GM20431 (cell line): Measurements from ENCODE around the gene PEAR1.

Source experiments
- in situ Hi-C: fragments of 300-500 bp; cut with MseI, MboI; formaldehyde crosslinking; loops from one replicate; pipeline ENCODE4 v1.15.0; 2020; ENCODE audit warnings: low sequenced_read_pairs; ENCODE audit not compliant: unreplicated experiment

The PEAR1 gene

DNA sequence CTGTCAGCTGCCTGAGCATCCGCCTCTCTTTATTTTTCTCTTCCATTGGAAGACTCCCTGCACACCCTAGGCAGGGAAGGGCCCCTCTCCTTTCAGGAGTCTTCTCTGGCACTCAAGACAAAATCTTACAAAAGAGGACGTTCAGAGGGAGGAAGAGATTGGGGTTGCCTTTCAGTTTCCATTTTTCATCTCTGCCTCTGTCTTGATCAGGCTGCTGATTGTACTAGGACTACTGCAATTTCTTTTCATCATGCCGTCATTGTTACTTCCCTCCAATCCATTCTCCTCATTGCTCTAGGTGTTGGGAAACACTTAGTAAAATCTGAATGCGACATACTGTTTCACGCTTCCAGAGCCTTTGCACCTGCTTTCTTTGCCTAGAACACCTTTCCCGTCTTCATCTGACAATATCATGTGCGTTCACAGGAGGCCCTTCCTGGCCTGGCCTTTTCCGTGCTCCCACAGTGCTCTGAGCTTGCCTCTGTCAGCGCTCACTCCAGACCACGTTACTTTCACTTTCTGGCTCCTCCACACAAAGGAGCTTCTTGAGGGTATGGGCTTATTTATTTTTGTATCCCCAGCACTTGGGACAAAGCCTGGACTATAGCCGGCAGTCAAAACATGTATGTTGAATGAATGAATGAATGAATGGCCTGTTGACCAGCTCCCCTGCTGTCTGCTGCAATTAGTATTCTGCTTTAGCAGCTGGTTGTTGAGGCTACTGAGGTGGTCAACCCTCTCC is 37.9 kb downstream of the PEAR1 start:
- in situ Hi-C loops: no loop called here

DNA sequence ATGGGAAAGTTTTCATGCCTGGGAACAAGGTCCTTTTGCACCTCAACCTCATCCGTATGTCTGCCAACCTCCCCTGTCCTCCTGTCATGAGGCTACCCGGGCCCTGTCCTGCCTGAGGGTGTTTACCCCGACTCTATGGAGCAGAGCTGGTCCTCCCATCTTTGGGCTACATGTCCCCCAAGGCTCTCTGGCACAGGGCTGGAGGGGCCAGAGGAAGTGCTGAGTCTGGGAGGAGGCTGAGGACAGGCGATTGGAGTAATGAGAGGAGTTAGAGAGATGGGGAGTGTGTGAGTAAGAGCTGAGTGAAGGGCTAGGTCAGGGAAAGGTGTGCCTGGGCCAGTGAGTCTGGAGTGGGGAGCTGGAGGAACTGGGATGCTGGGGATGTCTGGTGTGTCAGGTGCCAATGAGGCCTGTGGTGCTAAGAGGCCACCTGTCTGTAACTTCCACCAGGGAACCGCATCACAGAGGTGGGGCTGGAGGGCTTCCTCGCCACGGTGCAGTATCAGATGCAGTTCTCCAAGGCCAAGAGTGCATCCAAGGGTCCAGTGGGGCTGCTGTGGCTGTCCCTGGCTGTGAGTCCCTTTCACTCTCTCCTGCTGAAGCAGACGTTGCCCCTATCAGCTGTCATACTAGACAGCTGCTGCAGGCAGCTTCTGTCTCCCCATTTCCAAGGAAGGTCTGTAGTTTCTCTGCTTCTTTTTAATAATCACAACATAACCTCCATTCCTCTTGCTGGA is 38.6 kb downstream of the PEAR1 start:
- in situ Hi-C loops: no loop called here

DNA sequence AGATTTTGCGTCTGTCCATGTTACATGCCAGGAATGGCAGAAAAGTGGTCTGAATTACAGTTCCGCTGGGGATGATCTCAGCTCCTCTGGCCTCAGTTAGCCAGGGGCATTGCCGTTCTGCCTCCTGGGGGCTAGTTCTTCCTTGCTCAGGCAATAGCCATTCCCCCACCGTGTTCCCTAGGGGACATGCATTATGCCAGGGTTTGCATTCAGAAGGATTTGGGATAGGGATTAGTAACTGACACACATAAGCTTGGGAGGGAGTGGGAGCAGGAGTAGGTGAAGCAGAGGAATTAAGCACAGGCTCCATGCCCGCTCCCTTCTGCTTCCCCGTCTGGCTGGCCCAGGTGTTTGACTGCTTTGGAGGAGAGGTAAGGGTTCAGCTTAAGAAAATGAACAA is 39.6 kb downstream of the PEAR1 start:
- in situ Hi-C loops: no loop called here

DNA sequence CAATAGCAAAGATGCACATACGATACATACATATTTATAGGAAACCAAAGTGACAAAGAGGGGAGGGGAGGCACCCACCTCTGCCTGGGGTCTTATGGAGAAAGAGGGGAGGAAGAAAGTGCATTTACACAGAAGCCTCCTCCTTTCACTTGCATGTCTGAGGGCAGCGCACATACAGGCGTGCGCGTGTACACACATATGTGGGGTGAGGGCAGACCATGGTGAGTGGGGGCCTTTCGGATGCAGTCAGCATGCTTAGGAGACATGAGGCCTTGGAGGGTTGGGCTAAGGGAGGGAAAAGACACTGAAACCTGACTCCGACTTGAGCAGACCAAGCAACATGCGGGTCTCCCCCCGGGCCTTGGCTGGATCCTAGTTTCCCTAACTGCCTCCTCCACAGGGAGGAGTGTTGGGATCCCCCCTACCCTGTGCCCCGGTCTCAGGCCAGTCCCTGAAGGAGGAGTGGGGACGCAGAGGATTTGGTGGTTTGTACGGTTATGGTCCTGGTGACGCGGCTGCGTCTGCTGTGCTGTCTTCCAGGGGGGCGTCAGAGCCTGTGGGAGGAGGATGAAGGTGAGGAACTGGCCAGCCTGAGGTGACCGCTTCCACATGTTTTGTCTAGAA is 42.1 kb downstream of the PEAR1 start:
- in situ Hi-C loops: no loop called here

DNA sequence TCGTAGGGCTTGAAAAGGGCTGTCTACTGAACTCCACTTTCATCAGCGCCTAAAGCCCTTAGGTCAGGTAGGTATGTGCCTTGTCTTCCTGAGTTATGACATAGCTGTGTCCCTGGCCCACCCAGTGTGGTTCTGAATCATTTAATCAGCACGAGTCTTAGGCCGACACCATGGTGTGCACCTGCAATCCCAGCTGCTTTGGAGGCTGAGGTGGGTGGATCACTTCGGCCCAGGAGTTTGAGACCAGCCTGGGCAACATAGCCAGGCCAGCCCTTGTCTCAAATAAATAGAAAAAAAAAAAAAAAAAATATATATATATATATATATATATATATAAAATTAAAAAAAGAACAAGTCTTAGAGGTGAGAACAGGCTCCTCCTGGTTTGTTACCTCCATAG is 42.7 kb downstream of the PEAR1 start:
- in situ Hi-C loops: no loop called here

DNA sequence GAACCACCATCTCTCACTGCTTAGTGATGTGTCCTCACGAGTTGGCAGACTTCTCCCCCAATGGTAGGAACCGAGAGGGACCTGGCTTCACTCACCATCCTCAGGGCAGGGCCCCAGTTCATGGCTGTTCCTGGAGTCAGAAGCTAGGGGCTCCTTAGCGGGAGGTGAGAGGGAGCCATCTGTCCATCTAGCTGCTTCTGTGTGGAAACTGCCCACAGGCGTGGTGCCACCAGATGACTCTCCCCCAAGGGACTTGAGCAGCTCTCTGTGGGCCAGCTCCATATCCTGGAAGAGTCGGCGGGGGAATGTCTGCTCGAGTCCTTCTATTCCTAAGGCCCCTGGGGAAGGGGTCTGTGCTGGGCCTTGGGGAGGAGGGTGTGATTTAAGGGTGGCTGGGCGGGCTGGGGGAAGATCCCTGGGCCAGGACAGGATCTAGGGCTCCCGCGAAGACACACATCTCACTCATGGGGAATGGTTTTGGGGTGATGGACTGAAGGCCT is 43.3 kb downstream of the PEAR1 start:
- in situ Hi-C loops: no loop called here

DNA sequence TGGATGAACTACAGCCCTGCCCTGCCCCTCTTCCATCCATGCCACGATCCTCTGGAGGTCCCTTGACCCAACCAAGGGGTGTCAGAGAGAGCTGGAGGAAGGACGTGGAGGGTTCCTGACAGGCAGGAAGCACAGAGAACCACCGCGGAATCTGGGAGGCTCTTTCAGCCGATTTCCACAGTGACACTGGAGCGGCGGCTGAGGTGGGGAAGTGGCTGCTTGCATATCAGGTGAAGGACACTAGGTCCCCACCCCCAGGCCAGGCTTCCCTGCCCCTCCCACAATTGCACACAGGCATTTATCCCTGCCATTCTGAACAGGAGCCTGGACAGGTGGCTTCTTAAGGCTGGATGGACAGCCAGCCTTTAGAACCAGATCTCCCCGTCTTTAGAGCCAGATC is 44.4 kb downstream of the PEAR1 start:
- in situ Hi-C loops: no loop called here

DNA sequence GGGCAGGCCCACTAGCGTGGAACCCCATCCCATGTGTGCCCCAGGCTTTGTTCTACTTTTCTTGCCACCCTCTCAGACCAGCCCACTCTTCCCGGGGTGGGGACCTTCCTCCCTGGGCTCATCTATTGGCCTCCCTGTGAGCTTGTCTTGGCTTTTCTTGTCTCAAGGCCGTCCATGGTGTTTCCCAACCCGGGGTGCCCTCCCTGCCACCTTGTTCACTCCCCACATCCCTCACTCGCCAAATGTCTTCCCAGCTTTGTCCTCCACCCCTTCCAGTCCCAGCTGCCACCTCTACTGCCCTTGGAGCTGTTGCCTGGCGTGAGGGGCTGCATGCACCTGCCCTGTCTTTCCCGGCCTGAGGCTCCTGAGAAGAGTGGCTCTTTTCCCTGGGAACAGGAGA is 45.3 kb downstream of the PEAR1 start:
- in situ Hi-C loops: no loop called here

DNA sequence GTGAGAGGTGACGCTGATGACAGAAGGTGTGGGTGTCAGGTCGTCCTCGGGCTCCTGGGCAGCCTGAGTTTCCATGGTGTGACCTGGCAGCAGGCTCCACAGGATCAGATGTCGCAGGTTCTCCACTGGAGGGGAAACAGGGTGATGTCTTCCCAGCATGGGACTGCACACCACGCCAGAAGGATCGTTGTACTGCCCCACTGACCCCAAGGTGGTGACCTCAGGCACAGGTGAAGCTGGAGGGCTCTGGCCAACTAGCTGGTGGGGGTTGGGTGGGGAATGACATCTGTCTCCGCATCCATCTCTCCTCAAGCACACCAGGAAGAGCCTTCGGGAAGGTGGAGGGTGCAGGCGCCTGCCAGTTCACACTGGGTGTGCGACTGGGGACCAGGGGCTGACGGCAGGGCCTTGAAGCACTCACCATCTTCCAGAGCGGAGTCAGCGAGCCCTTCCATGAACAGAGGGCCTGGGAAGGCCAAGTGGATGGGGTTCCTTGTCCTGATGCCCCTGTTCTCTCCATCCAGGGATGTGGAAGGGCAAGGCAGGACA is 46.3 kb downstream of the PEAR1 start:
- in situ Hi-C loops: no loop called here

DNA sequence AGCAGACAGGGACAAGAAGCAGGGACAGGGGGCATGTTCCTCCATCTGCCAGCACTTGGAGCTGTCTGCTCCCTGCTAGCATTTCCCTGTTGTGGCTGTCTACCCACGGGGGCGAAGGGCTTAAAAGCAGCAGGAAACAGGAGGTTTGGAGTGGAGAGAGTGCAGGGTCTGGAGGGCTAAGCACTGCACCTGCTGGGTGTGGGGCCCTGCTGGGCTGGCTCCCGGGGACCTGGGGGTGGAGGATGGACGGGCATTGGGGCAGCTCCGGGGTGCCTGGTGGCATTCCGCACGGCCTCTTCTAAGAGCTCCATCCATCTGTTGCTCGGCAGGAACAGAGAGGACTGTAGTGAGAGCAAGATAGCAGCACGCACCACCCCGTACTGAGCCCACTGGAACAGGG is 48.2 kb downstream of the PEAR1 start:
- in situ Hi-C loops: no loop called here

DNA sequence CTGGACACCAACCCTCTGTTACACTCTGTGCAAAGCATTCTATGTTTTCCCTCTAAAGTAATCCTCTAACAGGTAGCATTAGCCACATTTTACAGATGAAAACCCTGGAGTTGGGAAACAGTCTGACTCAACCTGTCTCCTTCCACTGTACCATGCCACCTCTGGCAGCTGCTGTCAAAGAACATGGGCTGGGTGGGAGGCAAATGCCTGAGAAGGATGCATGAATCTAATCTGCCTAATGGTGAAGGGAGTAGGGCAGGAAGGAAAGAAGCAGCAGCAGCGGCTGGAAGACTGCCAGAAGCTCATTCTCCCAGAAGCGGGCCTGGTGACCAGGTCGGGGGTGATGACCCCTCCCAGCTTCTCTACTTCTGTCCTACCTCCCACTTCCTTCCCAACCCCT is 48.7 kb downstream of the PEAR1 start:
- in situ Hi-C loops: no loop called here

DNA sequence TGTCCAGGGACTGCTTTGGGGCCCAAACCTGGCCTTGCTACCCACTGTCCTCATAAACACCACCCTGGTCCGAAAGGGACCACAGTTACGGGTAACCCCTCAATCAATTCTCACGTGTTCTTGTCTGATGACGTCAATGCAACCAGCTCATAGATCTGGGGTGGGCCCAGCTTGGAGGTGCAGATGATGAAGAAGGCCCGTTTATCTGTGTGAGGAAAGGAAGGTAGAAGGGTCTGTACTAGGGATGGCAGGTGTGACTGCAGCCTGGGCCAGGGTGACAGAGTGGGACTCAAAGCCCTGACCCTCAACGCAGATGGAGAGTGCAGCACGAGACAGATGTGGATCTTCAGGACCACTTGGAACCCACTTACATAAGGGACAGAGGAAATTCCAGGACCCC is 49.1 kb downstream of the PEAR1 start:
- in situ Hi-C loops: no loop called here

DNA sequence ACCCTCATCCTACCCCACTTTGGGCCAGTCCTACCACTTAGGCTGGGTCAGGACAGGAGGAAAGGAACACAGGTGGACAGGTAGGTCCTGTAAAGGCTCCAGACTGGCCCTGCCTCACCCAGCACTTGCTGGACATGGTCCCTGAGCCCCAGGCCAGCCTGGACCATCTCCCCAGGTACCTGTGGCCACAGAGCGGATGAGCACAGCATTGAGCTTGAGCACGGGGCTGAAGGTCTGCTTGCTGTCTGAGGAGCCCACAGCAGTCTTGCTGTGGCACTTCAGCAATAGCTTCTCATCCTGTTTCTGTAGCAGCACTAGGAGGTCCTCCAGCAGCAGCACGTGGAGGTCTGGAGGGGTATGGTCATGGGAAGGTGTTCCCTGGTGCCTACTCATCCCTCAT is 50.2 kb downstream of the PEAR1 start:
- in situ Hi-C loops: no loop called here

DNA sequence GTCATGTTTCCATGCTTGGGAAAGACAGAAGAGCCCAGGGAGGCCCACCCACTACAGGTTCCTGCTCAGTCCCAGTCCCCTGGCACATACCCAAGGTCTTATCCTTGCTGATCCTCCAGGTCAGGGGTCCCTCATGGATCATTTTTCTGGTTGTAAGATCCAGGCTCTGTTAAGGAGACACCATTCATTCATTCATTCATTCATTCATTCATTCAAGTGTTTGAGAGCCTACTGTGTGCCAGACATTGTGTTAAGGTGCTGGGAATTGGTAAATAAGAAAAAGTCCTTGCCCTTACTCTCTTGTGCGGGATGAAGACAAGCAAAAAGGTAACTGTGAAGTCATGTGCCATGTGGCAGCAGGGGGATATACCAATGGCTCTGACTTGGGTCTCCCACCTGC is 50.8 kb downstream of the PEAR1 start:
- in situ Hi-C loops: no loop called here

DNA sequence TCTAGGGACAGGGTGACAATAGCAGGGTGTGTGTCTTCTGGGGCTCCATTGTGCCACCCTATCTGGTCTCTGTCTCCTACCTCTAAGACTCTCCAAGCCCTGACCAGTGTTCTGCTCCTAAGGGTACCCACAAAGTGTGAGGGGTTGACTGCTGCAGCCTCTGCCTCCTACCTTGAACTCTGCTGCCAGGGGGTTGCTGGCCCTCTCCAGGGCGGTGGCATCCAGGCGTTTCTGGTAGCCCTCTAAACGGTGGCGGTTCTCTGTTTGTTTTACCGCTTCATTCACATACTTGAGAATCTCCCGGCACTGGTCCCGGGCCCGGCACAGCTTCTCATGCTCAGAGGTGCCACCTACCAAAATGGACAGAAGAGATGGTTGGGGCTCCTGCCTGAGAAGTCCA is 51.3 kb downstream of the PEAR1 start:
- in situ Hi-C loops: no loop called here

DNA sequence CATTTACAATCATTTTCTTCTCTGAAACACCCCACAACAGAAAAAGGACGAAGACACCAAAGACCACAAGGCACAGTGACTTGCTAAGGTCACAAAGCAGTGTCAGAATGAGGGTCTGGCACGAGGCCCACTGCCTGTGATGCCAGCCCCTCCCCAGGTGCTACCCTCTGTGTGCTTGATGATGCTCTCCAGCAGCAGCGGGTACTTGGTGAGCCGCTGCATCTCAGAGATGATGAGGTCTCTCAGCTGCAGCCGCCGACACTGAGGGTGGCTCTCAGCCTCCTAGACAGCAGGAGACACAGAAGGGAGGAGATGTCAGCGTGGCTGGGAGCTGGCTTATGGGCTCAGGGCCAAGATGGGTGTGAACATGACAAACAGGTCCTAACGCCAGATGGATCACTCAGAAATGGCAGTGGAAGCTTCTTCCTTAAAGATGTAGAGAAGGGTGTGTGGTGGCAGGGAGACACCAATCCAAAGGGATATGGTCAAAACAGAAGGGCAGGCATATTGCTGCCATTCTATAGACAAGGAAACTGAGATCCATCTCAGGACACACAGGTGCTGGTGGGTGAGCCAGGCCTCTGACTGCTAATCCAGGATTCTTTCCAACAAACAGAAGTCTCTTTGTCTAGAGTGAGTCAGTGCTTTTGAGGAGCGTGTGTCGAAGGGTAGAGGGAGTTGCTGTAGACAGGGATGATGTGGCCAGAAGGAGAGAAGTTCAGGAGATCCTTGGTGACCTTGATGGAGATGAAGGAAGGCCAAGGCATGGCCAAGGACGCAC is 52.6 kb downstream of the PEAR1 start:
- in situ Hi-C loops: no loop called here

DNA sequence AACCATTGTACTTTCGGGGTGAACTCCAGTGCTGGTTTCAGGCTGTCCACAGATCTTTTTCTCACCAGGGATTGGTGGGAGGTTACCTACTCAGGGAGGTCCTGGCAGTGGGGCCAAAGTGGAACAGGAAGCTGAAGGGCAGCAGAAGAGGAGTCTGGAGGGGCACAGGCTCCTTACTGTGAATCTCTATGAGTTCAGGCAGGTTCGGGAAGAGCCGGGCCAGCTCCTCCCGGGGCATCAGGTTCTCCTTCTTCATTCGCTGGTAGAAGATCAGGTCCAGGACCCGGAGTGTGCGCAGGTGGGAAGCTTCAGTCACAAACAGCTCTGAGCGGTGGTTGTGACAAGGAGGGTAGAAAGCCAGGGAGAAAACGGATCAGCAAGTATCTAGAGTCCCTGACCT is 53.6 kb downstream of the PEAR1 start:
- in situ Hi-C loops: no loop called here

DNA sequence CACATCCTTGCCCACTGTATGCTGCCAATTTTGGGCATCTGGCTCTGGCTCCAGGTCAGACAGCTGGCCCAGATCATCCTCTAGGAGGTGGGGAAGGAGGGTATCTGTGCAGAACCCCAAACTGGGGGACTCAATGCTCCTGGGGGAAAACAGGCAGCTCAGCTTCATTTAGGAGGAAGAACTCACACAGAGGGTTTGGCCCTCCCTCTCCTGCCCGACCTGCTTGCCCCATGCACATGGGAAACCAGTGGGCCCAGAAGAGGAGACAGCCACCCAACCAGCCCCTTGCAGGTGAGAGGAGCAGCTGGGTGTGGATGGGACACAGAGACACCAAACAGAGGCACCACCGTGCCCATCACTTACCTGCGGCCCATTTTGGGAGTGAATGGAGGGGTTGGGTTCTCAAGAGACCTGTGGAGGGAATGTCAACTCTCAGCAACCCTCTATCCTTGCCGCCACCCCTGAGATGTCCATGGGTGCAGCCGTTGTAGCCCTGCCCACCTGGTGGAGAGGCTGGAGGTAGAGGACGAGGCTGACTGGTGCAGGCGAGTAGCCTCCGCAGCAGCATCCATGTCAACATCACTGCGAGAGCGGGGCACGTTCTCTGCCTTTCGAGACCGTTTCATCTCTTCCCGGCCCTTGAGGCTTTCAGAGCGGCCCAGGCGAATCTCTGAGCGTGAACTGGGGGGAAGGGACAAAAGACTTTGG is 54.5 kb downstream of the PEAR1 start:
- in situ Hi-C loops: no loop called here

DNA sequence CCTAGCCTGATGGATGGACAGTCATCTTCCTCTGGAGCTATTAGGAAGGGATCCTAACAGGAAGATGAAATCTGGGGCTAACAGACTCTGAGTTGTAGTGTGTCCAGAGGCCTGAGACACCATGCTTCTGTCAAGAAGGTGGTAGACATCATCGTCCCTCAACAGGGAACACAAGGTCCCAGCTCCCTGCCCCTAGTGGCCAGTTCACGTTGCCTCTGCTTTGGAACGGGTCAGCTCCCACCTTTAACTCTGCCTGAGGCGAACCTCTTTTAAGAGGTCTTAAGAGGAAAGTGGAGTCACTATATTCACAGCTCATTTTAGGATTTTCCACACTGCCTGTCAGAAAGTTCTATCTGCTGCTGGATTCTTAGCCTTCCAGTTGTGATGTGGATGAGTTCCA is 55.2 kb downstream of the PEAR1 start:
- in situ Hi-C loops: no loop called here

DNA sequence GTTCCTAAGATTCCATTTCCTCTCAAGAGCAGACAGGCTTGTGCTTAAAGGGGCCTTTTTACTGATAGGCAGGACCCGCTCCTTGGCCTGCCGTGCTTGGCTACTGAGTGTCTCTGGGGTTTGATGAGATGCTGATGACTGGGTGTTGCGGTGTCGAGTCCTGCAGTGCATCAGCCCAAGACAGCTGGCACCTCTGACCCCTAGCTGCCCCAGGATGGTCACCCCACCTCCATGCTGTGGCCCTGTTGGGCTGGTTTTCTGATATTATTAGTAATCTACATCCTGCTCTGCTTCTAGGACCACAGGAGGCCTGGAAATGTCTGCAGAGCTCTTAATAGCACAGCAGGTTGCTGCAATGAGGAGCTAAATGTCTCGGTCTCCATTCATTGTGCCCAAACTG is 55.6 kb downstream of the PEAR1 start:
- in situ Hi-C loops: no loop called here
